ENCODE data around the gene HOXC4.

- TF ChIP-seq, protein P1, sequence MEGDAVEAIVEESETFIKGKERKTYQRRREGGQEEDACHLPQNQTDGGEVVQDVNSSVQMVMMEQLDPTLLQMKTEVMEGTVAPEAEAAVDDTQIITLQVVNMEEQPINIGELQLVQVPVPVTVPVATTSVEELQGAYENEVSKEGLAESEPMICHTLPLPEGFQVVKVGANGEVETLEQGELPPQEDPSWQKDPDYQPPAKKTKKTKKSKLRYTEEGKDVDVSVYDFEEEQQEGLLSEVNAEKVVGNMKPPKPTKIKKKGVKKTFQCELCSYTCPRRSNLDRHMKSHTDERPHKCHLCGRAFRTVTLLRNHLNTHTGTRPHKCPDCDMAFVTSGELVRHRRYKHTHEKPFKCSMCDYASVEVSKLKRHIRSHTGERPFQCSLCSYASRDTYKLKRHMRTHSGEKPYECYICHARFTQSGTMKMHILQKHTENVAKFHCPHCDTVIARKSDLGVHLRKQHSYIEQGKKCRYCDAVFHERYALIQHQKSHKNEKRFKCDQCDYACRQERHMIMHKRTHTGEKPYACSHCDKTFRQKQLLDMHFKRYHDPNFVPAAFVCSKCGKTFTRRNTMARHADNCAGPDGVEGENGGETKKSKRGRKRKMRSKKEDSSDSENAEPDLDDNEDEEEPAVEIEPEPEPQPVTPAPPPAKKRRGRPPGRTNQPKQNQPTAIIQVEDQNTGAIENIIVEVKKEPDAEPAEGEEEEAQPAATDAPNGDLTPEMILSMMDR (IDR thresholded peaks at IDR 0.05), result no peak
- no peak for TF ChIP-seq POLR2A (IDR thresholded peaks at IDR 0.05)
Observed at GRCh38 chr12:54075409-54075808, 21.8 kb downstream of the HOXC4 start.
